Cardiac muscle cell (in vitro differentiated cells and primary cell): Measurements from ENCODE around the gene RCL1. TPM values are rescaled to one million over a fixed set of nuclear protein-coding genes. Genes with fewer than 3 reads are reported as not detected.
"Not testable (repeated sequence)": the region's sequence is repeated elsewhere in the genome, so short reads cannot be mapped to it uniquely, and the experiment has no call there.

Experiments
- DNase-seq, 2 donors: peaks; one replicate each; pipeline versions ENCODE4 v3.0.0 to v3.0.0-alpha.2; 2010 to 2017; ENCODE audit warnings: low read depth in 1 of 2, low spot score in 1 of 2
- H3K27ac ChIP-seq: fragments of 200-600 bp; sonication (generic); 2 replicates; pipeline ENCODE4 v1.5.1; 2016
- H3K27me3 ChIP-seq: fragments of 200-600 bp; sonication (generic); 2 replicates; pipeline ENCODE4 v1.6.0; 2016; ENCODE audit warnings: control low read depth
- H3K36me3 ChIP-seq: fragments of 200-600 bp; sonication (generic); 2 replicates; pipeline ENCODE4 v1.5.1; 2016; ENCODE audit warnings: control low read depth
- H3K4me1 ChIP-seq: fragments of 200-600 bp; sonication (generic); 2 replicates; pipeline ENCODE4 v1.8.1; 2017; ENCODE audit warnings: low read depth, mild to moderate bottlenecking, mixed run types
- H3K4me3 ChIP-seq: fragments of 200-600 bp; sonication (generic); 2 replicates; pipeline ENCODE4 v1.5.1; 2016; ENCODE audit warnings: mild to moderate bottlenecking
- H3K9me3 ChIP-seq: fragments of 200-600 bp; sonication (generic); 2 replicates; pipeline ENCODE4 v1.5.1; 2017; ENCODE audit warnings: low read depth, mild to moderate bottlenecking, control low read depth
- CTCF ChIP-seq: IDR thresholded peaks from 2 replicates; pipeline ENCODE4 v1.5.1; 2012; ENCODE audit warnings: low read depth, mild to moderate bottlenecking, low read length
- polyA plus RNA-seq: library from polyadenylated mRNA; unstranded; fragments of >200 nt; fragmentation: Nextera tagmentation; extraction: Ambion mirVana; gene quantifications from 2 replicates; pipeline ENCODE4 v1.2.1, GENCODE V29; 2016
- total RNA-seq: library from RNA; depleted of rRNA; stranded (reverse); fragments of >200 nt; gene quantifications from 2 replicates; pipeline ENCODE4 v1.2.3, GENCODE V29; 2016

RCL1 gene
- 12.0 and 15.1 TPM in 2 replicates for total RNA-seq
- polyA plus RNA-seq, result 12.2 and 17.9 TPM in 2 replicates

DNA sequence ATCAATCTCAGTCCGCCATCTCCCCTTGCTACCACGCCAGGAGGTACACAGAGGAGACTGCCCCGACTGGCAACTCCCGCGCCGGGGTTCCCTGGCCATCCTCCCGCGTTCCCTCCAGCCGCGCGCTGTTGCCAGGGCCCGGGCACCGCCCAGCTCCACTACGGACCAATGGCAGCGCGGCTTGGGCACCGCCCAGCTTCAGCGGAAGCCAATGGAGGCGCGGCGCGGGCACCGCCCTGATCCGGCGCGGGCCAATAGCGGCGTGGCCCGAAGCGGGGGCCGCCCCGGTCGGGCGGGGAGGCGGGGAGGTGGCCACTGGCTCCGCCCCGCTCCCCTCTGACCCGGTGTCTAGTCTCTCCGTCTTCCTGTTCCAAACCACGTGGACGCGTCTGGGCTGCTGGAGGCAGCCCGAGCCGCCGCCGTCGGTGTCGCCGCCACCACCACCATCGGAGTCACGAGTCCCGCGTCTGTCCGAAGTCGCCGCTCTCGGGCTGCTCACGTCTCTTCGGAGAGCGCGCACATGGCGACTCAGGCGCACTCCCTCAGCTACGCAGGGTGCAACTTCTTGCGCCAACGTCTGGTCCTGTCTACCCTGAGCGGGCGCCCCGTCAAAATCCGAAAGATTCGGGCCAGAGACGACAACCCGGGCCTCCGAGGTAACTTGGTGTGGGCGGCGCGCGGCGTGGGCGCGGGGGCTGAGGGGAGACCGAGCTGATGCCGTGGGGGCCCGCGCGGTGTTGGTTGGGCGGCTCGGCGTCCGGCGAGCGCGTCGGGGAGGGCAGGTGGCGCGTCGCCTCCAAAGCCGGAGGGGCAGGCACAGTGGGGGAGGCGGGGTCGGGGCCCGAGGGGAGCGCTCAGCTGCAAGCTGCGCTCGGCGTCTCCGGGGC, at the start of gene RCL1:
RCL1 (plus strand) TSS at position 373 of the 887 bp plus-strand sequence; CDS start at position 521, 148 bp downstream.
- Histone ChIP-seq H3K4me1 (peaks cover 6% of the 10 kb centered on the region), H3K36me3 (no peaks in the 10 kb centered on the region), H3K27ac (peak within 1 kb of the TSS; percentile 86), H3K27me3 (no peaks in the 10 kb centered on the region), H3K9me3 (no peaks in the 10 kb centered on the region), H3K4me3 (peak within 1 kb of the TSS; percentile 80)
- peak; percentile 97 to 98 for DNase-seq
- no peak for TF ChIP-seq CTCF

DNA sequence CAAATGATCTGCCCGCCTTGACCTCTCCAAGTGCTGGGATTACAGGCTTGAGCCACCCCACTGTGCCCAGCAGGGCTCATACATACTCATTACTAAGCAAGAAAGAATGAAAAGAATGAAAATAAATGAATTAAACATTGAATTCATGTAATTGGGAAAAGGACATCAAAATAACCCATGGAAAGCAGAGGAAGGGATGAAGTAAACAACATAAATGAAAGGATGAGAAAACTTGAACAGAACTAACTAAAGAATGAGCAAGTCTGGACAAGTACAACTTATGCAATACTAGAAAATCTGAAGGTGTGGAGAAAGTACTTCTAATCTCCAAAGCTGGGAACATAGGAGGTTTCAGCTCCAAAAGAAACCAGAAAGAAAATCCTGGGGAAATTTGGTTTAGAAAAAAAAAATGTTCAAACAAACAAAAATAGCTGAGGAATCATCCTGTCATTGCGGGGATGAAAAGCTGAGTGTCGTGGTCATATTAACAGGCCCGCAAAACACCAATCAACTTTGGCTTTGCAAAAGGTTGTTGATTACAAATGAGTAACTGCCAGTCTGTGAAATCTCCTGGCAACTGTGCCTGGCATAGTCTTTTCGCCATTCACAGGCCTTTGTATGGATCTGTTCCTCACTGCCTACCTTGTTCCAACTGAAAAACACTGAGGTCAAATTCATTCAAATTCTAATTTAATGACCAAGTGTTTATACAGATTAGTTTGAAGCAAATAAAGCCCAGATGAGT, 49.4 kb upstream of the RCL1 start:
- peaks cover 11% of the 10 kb centered on the region for H3K4me1 ChIP-seq
- H3K36me3 ChIP-seq, result no peaks in the 10 kb centered on the region
- TF ChIP-seq CTCF, result no peak
- H3K27me3 ChIP-seq, result no peaks in the 10 kb centered on the region
- no peaks in the 10 kb centered on the region for H3K9me3 ChIP-seq
- H3K27ac ChIP-seq, result no peak overlapping the region
- peak in 1 of 2 donors; percentile 11 for DNase-seq
- H3K4me3 ChIP-seq, result no peak overlapping the region

DNA sequence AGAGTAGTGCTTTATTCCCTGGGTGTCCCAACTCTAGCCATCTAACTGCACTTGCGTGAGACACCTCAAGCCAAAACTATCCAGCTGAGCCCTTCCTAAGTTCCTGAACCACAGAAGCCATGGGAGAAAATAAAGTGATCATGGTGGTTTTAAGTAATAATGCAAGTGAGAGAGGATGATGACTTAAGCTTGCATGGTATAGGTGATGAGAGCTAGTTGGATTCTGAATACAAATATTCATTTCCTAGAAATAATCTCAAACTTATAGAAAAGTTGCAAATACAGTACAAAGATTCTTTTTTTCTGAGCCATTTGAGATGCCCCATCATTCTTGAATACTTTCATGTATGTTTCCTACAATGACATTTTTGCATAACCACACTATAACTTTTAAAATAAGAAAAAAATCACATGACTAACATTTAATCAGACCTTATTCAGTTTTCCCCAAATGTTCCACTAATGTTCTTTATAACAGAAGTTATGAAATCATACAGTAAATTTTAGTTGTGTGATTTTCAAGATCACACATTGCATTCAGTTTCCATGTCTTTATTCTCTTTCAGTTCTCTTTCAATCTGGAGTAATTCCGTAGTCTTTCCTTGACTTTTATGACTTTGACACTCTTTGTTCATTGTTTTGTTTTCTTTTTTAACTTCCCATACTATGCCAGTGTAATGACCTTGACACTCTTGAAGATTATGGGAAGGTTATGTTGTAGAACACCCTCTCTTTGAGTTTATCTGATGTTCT, 46.3 kb upstream of the RCL1 start:
- H3K4me1 ChIP-seq, result no peaks in the 10 kb centered on the region
- H3K27me3 ChIP-seq, result no peaks in the 10 kb centered on the region
- no peaks in the 10 kb centered on the region for H3K36me3 ChIP-seq
- no peaks in the 10 kb centered on the region for H3K9me3 ChIP-seq
- DNase-seq, result no peak
- no peak overlapping the region for H3K27ac ChIP-seq
- no peak for TF ChIP-seq CTCF
- no peak overlapping the region for H3K4me3 ChIP-seq

DNA sequence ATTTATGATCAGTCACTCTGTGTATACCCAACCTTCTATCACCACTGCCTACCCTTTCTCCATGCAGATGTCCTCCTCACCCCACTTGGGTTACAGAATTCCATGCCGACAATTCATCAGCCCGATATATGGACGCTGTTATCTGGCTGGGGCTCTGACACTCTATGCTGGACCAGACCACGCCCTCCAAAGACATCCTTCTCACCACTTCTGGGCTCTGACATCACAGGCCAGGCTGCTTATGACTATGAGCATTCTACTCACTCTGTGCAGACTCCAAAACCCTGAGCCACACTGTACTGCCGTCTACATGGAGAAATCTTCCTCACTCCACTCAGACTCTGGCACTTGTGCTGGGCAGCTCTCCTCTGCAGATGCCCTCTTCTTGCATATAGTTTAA, 44.1 kb upstream of the RCL1 start:
- peak in 1 of 2 donors; percentile 37 for DNase-seq
- H3K27me3 ChIP-seq, result no peaks in the 10 kb centered on the region
- no peaks in the 10 kb centered on the region for H3K36me3 ChIP-seq
- no peak overlapping the region for H3K27ac ChIP-seq
- no peak for TF ChIP-seq CTCF
- no peaks in the 10 kb centered on the region for H3K9me3 ChIP-seq
- H3K4me3 ChIP-seq, result no peak overlapping the region
- H3K4me1 ChIP-seq, result no peaks in the 10 kb centered on the region

DNA sequence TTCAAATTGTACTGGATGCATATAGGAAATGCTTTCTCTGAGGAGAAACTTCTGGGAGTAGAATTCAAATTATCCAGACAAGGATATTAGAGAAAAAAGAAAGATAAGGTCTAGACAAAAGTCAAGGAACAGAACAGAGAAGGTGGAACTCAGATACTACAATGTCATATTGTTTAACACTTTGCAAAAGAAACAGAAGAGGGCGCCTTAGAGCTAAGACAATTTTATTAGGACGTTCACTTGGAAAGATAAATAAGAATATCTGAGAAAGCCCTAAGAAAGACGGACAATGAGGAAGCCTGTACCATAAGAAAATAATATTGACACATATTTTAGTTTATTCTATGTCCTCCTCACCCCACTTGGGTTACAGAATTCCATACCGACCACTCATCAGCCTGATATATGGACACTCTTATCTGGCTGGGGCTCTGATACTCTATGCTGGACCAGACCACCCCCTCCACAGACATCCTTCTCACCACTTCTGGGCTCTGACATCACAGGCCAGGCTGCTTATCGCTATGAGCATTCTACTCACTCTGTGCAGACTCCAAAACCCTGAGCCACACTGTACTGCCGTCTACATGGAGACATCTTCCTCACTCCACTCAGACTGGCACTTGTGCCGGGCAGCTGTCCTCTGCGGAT, 42.6 kb upstream of the RCL1 start:
- peak; percentile 62 for TF ChIP-seq CTCF
- peak; percentile 39 to 67 for DNase-seq
- Histone ChIP-seq H3K4me3 (no peak overlapping the region), H3K36me3 (no peaks in the 10 kb centered on the region), H3K27ac (no peak overlapping the region), H3K4me1 (no peaks in the 10 kb centered on the region), H3K9me3 (no peaks in the 10 kb centered on the region), H3K27me3 (no peaks in the 10 kb centered on the region)

DNA sequence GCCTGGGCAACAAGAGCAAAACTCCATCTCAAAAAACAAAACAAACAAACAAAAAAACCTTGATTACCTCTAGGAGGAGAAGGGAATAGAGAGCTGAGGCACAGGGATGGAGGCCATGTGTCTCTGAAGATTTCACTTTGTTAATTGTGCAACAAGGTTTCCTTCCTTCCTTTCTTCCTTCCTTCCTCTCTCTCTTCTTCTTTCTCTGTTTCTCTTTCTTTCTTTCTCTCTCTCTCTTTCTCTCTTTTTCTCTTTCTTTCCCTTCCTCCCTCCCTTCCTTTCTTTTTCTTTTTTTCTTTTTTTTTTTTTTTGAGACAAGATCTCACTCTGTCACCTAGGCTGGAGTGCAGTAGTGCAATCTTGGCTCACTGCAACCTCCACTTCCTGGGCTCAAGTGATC, 38.2 kb upstream of the RCL1 start:
- H3K27me3 ChIP-seq, H3K9me3 ChIP-seq, DNase-seq, H3K36me3 ChIP-seq, H3K27ac ChIP-seq, H3K4me1 ChIP-seq, H3K4me3 ChIP-seq: not testable (repeated sequence)
